Thoracic aorta (tissue), 2 donors: ENCODE data around the gene PRKN. TPM values are rescaled to one million over a fixed set of nuclear protein-coding genes. Genes with fewer than 3 reads are reported as not detected.

Experiments
- ATAC-seq: fragments of 150-250 bp; one replicate; pipeline ENCODE4 v1.8.0; 2017; ENCODE audit warnings: low read depth; ENCODE audit not compliant: insufficient number of reproducible peaks, low FRiP score
- DNase-seq: peaks from one replicate; pipeline ENCODE4 v3.0.0-alpha.2; 2020; ENCODE audit warnings: low spot score
- H3K27ac ChIP-seq, 2 donors: fragments of 200-600 bp; sonication (generic); 1 replicate in 1 of 2; 2 replicates in 1 of 2; pipeline ENCODE4 v1.5.1; 2016; ENCODE audit warnings: mild to moderate bottlenecking in 2 of 2, moderate library complexity in 2 of 2
- H3K27me3 ChIP-seq: fragments of 200-600 bp; sonication (generic); replicated peaks from 2 replicates; pipeline ENCODE4 v1.6.0; 2016; ENCODE audit warnings: mild to moderate bottlenecking; ENCODE audit not compliant: insufficient read depth
- H3K36me3 ChIP-seq: fragments of 200-600 bp; sonication (generic); one replicate; pipeline ENCODE4 v1.5.1; 2016
- H3K4me1 ChIP-seq, 2 donors: fragments of 200-600 bp; sonication (generic); 1 replicate in 1 of 2; 2 replicates in 1 of 2; pipeline versions ENCODE4 v1.5.1 to v1.6.0; 2016; ENCODE audit warnings: low read depth in 2 of 2, mild to moderate bottlenecking in 1 of 2; ENCODE audit not compliant: control insufficient read depth in 1 of 2
- H3K4me3 ChIP-seq: fragments of 200-600 bp; sonication (generic); 2 replicates; pipeline ENCODE4 v1.5.1; 2016; ENCODE audit warnings: mild to moderate bottlenecking
- H3K9me3 ChIP-seq: fragments of 200-600 bp; sonication (generic); 2 replicates; pipeline ENCODE4 v1.5.1; 2016
- CTCF ChIP-seq: fragments of 200-600 bp; sonication (generic); IDR thresholded peaks from one replicate; pipeline ENCODE4 v1.5.1; 2019; ENCODE audit warnings: antibody characterized with exemption
- total RNA-seq, 2 donors: library from RNA; depleted of rRNA; stranded (reverse); fragments of >200 nt; gene quantifications; one replicate each; pipeline versions ENCODE4 v1.1.0 to v1.2.3, GENCODE V29; 2016

The PRKN gene
- total RNA-seq, 2 donors from 2014 or later, result 10.4 to 23.8 TPM

GRCh38 chr6:162467679-162468078 lies 259.9 kb downstream of the PRKN start:
- H3K27ac ChIP-seq, result no peak overlapping the region
- no peaks in the 10 kb centered on the region for H3K9me3 ChIP-seq
- ATAC-seq, result no peak
- DNase-seq, result no peak
- H3K4me3 ChIP-seq, result no peak overlapping the region
- no peak for TF ChIP-seq CTCF
- H3K4me1 ChIP-seq, result no peaks in the 10 kb centered on the region
- H3K27me3 ChIP-seq, result no peaks in the 10 kb centered on the region
- H3K36me3 ChIP-seq, result no peaks in the 10 kb centered on the region

GRCh38 chr6:162463576-162463975 lies 264.0 kb downstream of the PRKN start:
- Histone ChIP-seq H3K36me3 (no peaks in the 10 kb centered on the region), H3K4me1 (no peaks in the 10 kb centered on the region), H3K27me3 (no peaks in the 10 kb centered on the region), H3K4me3 (no peak overlapping the region), H3K9me3 (no peaks in the 10 kb centered on the region), H3K27ac (no peak overlapping the region)
- ATAC-seq, result no peak
- TF ChIP-seq CTCF, result no peak
- DNase-seq, result no peak

GRCh38 chr6:162459985-162460384 lies 267.6 kb downstream of the PRKN start:
- H3K36me3 ChIP-seq, result no peaks in the 10 kb centered on the region
- no peak overlapping the region for H3K4me3 ChIP-seq
- ATAC-seq (no peak), DNase-seq (no peak)
- H3K27me3 ChIP-seq, result no peaks in the 10 kb centered on the region
- no peak for TF ChIP-seq CTCF
- H3K4me1 ChIP-seq, result no peaks in the 10 kb centered on the region
- no peak overlapping the region for H3K27ac ChIP-seq
- no peaks in the 10 kb centered on the region for H3K9me3 ChIP-seq

GRCh38 chr6:162450358-162450757 lies 277.2 kb downstream of the PRKN start:
- Histone ChIP-seq H3K4me1 (no peaks in the 10 kb centered on the region), H3K36me3 (no peaks in the 10 kb centered on the region), H3K27me3 (no peaks in the 10 kb centered on the region), H3K4me3 (no peak overlapping the region), H3K9me3 (no peaks in the 10 kb centered on the region), H3K27ac (no peak overlapping the region)
- no peak for ATAC-seq
- no peak for DNase-seq
- no peak for TF ChIP-seq CTCF

GRCh38 chr6:162448294-162448693 lies 279.3 kb downstream of the PRKN start:
- no peaks in the 10 kb centered on the region for H3K9me3 ChIP-seq
- no peak for TF ChIP-seq CTCF
- ATAC-seq (no peak), DNase-seq (no peak)
- H3K27ac ChIP-seq, result no peak overlapping the region
- no peaks in the 10 kb centered on the region for H3K36me3 ChIP-seq
- H3K27me3 ChIP-seq, result no peaks in the 10 kb centered on the region
- no peaks in the 10 kb centered on the region for H3K4me1 ChIP-seq
- no peak overlapping the region for H3K4me3 ChIP-seq
